Measurements from ENCODE around the gene SVBP. TPM values are rescaled to one million over a fixed set of nuclear protein-coding genes. Genes with fewer than 3 reads are reported as not detected.
"Not testable (repeated sequence)": the region's sequence is repeated elsewhere in the genome, so short reads cannot be mapped to it uniquely, and the experiment has no call there.

The SVBP gene
- total RNA-seq, result 10 to 100 TPM; 15.8 to 30.6 TPM

- ATAC-seq (peak; percentile 90 to 91), DNase-seq (ENCODE audit: low spot score in 2 of 2) (peak; percentile 95 to 96)
- Mint-ChIP-seq H3K9me3 (no peaks in the 10 kb centered on the region), H3K27ac (peak within 1 kb of the TSS; percentile 67 to 80), H3K36me3 (peaks cover 0 to 5% of the 10 kb centered on the region in 2 donors)
These were observed at the start of gene SVBP, which contains the start of gene ERMAP for GRCh38 chr1:42816585-42817439. SVBP (minus strand) TSS chr1:42817397; CDS start chr1:42816544, 853 bp downstream. ERMAP (plus strand) TSS chr1:42817122; CDS start chr1:42830449, 13,327 bp downstream.

DNA sequence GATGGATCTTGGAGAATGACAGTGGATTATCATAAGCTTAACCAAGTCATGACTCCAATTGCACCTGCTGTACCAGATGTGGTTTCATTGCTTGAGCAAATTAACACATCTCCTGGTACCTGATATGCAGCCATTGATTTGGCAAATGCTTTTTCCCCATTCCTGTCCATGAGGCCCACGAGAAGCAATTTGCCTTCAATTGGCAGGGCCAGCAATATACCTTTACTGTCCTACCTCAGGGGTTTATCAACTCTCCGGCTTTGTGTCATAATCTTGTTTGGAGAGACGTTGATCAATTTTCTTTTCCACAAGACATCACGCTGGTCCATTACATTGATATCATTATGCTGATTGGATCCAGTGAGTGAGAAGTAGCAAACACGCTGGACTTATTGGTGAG, 49.4 kb upstream of the SVBP start:
- Mint-ChIP-seq H3K36me3 (no peaks in the 10 kb centered on the region), H3K9me3 (no peaks in the 10 kb centered on the region), H3K27ac (no peak overlapping the region)
- ATAC-seq (no peak), DNase-seq (ENCODE audit: low spot score in 2 of 2) (no peak)

- H3K36me3 Mint-ChIP-seq, result peaks cover 10 to 22% of the 10 kb centered on the region in 2 donors
- H3K27ac Mint-ChIP-seq, result no peak overlapping the region
- ATAC-seq (no peak), DNase-seq (ENCODE audit: low spot score in 2 of 2) (no peak)
- H3K9me3 Mint-ChIP-seq, result peaks cover 5 to 15% of the 10 kb centered on the region in 2 donors
These were observed 43.8 kb upstream of the SVBP start for GRCh38 chr1:42861014-42861399.

DNA sequence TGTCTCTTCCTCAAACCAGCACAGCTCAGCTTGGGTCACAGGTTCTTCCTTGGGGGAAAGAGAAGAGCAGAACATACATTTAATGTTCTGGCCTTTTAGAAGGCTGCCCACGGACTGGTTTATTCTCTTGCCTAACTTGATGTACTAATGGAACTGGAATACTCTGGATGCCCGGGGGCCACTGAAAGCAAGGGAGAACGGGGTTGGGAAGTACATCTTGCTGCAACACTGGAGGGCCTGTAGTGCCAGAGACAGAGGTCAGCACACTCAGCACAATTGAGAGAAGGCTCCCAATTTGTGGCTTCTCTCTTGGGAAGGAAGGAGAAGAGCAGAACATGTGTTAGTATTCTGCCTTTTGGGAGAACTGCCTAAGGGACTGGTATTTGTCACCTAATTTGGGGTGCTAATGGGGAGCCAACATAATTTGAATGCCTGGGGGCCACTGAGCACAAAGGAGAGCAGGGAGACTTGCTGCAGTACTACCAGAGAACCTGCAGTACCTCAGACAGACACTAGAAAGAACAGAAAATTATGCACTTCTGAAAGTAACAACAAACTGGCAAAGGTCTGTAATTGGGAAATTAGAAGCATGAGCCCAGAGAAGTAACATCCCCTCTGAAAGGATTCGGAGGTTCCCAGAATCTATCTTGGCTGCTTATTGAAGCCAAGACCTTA, 43.3 kb upstream of the SVBP start:
- H3K27ac Mint-ChIP-seq, result no peak overlapping the region
- H3K36me3 Mint-ChIP-seq, result peaks cover 10 to 22% of the 10 kb centered on the region in 2 donors
- DNase-seq (ENCODE audit: low spot score in 2 of 2), result no peak
- ATAC-seq, result no peak
- H3K9me3 Mint-ChIP-seq, result peaks cover 5 to 15% of the 10 kb centered on the region in 2 donors

- DNase-seq (ENCODE audit: low spot score in 2 of 2); ATAC-seq; H3K27ac Mint-ChIP-seq: not testable (repeated sequence)
- Mint-ChIP-seq H3K36me3 (peaks cover 10 to 22% of the 10 kb centered on the region in 2 donors), H3K9me3 (peaks cover 5 to 15% of the 10 kb centered on the region in 2 donors)
These were observed 42.2 kb upstream of the SVBP start for GRCh38 chr1:42859366-42859765.

- DNase-seq (ENCODE audit: low spot score in 2 of 2); H3K27ac Mint-ChIP-seq; ATAC-seq: not testable (repeated sequence)
These were observed 39.4 kb upstream of the SVBP start for GRCh38 chr1:42856554-42856953.

GRCh38 chr1:42853116-42853884, 36.1 kb upstream of the SVBP start:
- H3K9me3 Mint-ChIP-seq, result peaks cover 9 to 15% of the 10 kb centered on the region in 2 donors
- ATAC-seq, result no peak
- H3K27ac Mint-ChIP-seq, result peak overlapping the region in 1 of 2 donors; percentile 33
- peaks cover 23 to 49% of the 10 kb centered on the region in 2 donors for H3K36me3 Mint-ChIP-seq
- DNase-seq (ENCODE audit: low spot score in 2 of 2), result no peak

More at GRCh38 chr1:42856554-42856953, 39.4 kb upstream of the SVBP start:
- peaks cover 5 to 15% of the 10 kb centered on the region in 2 donors for H3K9me3 Mint-ChIP-seq
- H3K36me3 Mint-ChIP-seq, result peaks cover 11 to 30% of the 10 kb centered on the region in 2 donors

DNA sequence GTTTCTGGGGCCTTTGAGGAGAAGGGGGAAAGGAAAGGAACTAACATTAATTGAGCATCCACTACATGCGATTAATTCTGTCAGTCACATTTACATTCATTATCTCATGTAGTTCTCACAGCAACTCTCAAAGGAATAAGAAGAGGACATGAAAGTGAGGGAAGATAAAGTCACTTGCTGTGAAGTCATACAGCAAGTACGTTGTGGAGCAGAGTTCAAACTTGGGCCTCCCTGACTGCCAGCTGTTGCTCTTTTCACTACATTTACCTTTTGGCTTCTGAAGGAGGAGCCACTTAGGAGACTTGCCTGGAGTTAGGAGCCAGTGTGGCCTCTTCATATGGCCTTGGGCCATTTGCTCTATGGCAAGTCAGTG, 35.4 kb upstream of the SVBP start:
- H3K9me3 Mint-ChIP-seq, result peaks cover 9 to 15% of the 10 kb centered on the region in 2 donors
- ATAC-seq, result no peak

DNA sequence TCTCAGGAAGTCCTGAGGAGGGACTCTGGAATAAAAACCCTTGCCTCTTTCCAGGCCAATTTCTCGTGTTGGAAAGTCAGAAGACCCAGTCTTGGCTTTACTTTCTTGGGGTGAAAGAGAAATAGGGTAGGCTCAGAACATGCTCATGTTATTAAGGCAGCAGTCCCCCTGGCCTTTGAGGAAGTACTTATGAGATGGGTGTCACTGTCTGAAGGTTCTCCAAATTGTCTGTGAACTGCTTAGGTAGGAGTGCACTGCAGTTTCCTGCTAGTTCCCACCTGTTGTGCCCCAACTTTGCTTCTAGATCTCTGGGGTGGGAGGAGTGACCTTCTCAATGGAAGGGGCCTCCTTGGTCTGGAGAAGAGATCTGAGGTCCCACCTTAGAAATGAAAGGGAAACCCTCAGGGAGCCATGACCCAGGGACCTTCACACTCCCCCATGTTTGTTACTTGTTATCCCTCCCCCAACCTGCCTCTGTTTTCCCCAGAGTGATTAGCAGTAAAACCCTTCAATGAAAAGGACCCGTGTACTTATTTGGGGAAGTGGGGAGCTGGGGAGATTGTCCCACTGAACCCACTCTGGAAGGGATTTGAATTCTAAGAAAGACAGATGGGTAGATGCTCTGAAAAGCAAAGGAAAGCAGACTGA, 34.9 kb upstream of the SVBP start:
- Mint-ChIP-seq H3K9me3 (peaks cover 9 to 12% of the 10 kb centered on the region in 2 donors), H3K36me3 (peaks cover 31 to 46% of the 10 kb centered on the region in 2 donors), H3K27ac (peak overlapping the region in 1 of 2 donors; percentile 22)
- no peak for DNase-seq (ENCODE audit: low spot score in 2 of 2)
- no peak for ATAC-seq

More for the DNA sequence above, 35.4 kb upstream of the SVBP start:
- Mint-ChIP-seq H3K27ac (peak overlapping the region in 1 of 2 donors; percentile 22), H3K36me3 (peaks cover 26 to 49% of the 10 kb centered on the region in 2 donors)
- no peak for DNase-seq (ENCODE audit: low spot score in 2 of 2)

DNA sequence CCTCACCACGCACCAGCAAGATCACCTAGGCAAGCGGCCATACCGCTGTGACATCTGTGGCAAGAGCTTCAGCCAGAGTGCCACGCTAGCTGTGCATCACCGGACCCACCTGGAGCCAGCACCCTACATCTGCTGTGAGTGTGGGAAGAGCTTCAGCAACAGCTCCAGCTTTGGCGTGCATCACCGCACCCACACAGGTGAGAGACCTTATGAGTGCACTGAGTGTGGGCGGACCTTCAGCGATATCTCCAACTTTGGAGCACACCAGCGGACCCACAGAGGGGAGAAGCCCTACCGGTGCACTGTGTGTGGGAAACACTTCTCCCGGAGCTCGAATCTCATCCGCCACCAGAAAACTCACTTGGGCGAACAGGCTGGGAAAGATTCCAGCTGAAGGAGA, 34.2 kb upstream of the SVBP start:
- H3K36me3 Mint-ChIP-seq, result peaks cover 38 to 48% of the 10 kb centered on the region in 2 donors
- H3K27ac Mint-ChIP-seq, result no peak overlapping the region
- DNase-seq (ENCODE audit: low spot score in 2 of 2) (no peak), ATAC-seq (no peak)
- H3K9me3 Mint-ChIP-seq, result peaks cover 9 to 10% of the 10 kb centered on the region in 2 donors

GRCh38 chr1:42849944-42850343, 32.7 kb upstream of the SVBP start:
- DNase-seq (ENCODE audit: low spot score in 2 of 2) (no peak), ATAC-seq (no peak)
- Mint-ChIP-seq H3K36me3 (peaks cover 42 to 48% of the 10 kb centered on the region in 2 donors), H3K9me3 (peaks cover 9 to 10% of the 10 kb centered on the region in 2 donors), H3K27ac (peak overlapping the region in 1 of 2 donors; percentile 2)

DNA sequence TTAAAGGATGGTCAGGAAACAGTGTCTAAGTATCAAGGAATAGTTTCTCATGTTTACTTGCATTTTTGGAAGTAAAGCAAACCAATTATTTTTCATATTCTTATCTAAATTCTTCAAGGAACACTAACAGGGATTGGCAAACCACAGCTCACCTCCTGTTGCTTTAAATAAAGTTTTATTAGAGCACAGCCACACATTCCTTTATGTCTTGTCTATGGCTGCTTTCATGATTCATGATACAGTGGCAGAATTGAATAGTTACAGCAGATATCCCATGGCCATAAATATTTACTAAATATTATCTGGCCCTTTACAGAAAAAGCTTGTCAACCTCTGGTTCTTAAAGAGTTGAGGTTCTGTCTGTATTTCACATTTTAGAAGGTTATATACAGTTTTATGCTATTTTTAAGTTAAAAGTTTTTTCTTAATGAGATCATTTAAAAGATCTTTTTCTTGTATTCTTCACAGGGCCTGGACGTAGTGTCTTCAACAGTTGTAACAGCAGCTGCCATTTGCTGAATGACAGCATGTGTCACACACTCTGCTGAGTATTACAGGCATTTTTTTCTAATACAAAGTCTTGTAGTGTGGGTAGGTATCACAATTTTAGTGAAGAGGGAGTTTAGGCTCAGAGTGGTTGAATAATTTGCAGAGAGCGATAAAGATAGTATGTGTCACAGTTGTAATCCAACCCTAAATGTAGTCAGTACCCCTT, 31.8 kb upstream of the SVBP start:
- DNase-seq (ENCODE audit: low spot score in 2 of 2) (no peak), ATAC-seq (no peak)
- H3K27ac Mint-ChIP-seq, result no peak overlapping the region
- peaks cover 47 to 54% of the 10 kb centered on the region in 2 donors for H3K36me3 Mint-ChIP-seq
- peaks cover 9 to 10% of the 10 kb centered on the region in 2 donors for H3K9me3 Mint-ChIP-seq

GRCh38 chr1:42847721-42848460, 30.7 kb upstream of the SVBP start:
- H3K9me3 Mint-ChIP-seq, result peaks cover 9 to 10% of the 10 kb centered on the region in 2 donors
- H3K27ac Mint-ChIP-seq, result peak overlapping the region; percentile 45 to 90
- no peak for DNase-seq (ENCODE audit: low spot score in 2 of 2)
- H3K36me3 Mint-ChIP-seq, result peaks cover 48 to 64% of the 10 kb centered on the region in 2 donors
- ATAC-seq, result peak; percentile 39 to 72

DNA sequence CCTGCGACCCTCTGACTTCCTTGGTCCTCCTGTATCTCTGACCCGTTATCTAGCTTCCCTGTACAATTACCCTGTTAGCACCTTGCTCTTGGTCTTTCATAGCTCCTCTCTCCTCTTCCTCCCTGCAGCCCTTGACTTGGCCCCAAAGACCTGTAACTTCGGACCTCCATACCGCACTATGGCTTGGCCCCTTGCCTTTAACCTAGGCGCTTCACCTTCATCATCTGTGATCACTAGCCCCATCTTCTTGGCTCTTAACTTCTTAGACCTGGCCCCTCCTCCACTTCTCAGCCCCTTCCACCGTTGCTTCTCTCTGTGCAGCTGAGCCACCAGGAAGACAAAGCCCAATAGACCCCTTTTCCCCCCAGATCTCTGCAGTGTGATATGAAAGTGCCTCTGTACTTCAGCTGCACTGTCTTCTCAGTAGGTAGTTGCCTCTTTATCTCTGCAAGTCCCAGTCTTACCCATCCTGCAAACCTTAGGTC, 30.0 kb upstream of the SVBP start:
- Mint-ChIP-seq H3K27ac (peak overlapping the region; percentile 41 to 90), H3K36me3 (peaks cover 48 to 62% of the 10 kb centered on the region in 2 donors), H3K9me3 (peaks cover 9 to 10% of the 10 kb centered on the region in 2 donors)
- no peak for ATAC-seq
- peak in 1 of 2 donors; percentile 7 for DNase-seq (ENCODE audit: low spot score in 2 of 2)

Data from activated naive CD4-positive, alpha-beta T cell treated with anti-CD3 and anti-CD28 coated beads, Interleukin-2, amount 50 U/mL, for 72 hours (primary cell).